GM18520 (cell line): Measurements from ENCODE around the gene ERC2.

Experiments used
- ATAC-seq: cut with Tn5 transposase; IDR thresholded peaks from one replicate; pipeline ENCODE4 v1.9.1; 2021; ENCODE audit not compliant: unreplicated experiment

The ERC2 gene

GRCh38 chr3:55660642-55661041 is 807.6 kb downstream of the ERC2 start:
- no peak for ATAC-seq

GRCh38 chr3:55659701-55660100 is 808.6 kb downstream of the ERC2 start:
- ATAC-seq = no peak

- ATAC-seq = no peak
Measured at GRCh38 chr3:55658690-55659562, 809.3 kb downstream of the ERC2 start.

GRCh38 chr3:55658270-55658669 is 810.0 kb downstream of the ERC2 start:
- ATAC-seq = no peak

GRCh38 chr3:55655544-55655943 is 812.7 kb downstream of the ERC2 start:
- ATAC-seq = no peak

GRCh38 chr3:55654123-55654760 is 814.0 kb downstream of the ERC2 start:
- ATAC-seq = peak; percentile 55

GRCh38 chr3:55651011-55651410 is 817.3 kb downstream of the ERC2 start:
- no peak for ATAC-seq

GRCh38 chr3:55650011-55650410 is 818.3 kb downstream of the ERC2 start:
- no peak for ATAC-seq

- ATAC-seq = no peak
Measured at GRCh38 chr3:55649554-55649953, 818.7 kb downstream of the ERC2 start.

- no peak for ATAC-seq
Measured at GRCh38 chr3:55648591-55649318, 819.5 kb downstream of the ERC2 start.

- no peak for ATAC-seq
Measured at GRCh38 chr3:55647670-55648069, 820.6 kb downstream of the ERC2 start.

- ATAC-seq = no peak
Measured at GRCh38 chr3:55647063-55647462, 821.2 kb downstream of the ERC2 start.

- ATAC-seq = no peak
Measured at GRCh38 chr3:55646121-55646520, 822.1 kb downstream of the ERC2 start.

- ATAC-seq = no peak
Measured at GRCh38 chr3:55645422-55645821, 822.8 kb downstream of the ERC2 start.

- no peak for ATAC-seq
Measured at GRCh38 chr3:55643283-55643682, 825.0 kb downstream of the ERC2 start.

- no peak for ATAC-seq
Measured at GRCh38 chr3:55641964-55642363, 826.3 kb downstream of the ERC2 start.

GRCh38 chr3:55639896-55640765 is 828.1 kb downstream of the ERC2 start:
- ATAC-seq = no peak

- no peak for ATAC-seq
Measured at GRCh38 chr3:55639143-55639542, 829.1 kb downstream of the ERC2 start.

GRCh38 chr3:55637906-55638638 is 830.2 kb downstream of the ERC2 start:
- no peak for ATAC-seq
